SK-N-MC (cell line): ENCODE data around the gene GYS1.
A peak's percentile ranks its signal among the peaks of the same experiment; 100 is the strongest.
"Not testable (repeated sequence)": the region's sequence is repeated elsewhere in the genome, so short reads cannot be mapped to it uniquely, and the experiment has no call there.

Experiments used
- DNase-seq: peaks from one replicate; pipeline ENCODE4 v3.0.0-alpha.2; 2011; ENCODE audit warnings: low read depth, low spot score
- H3K27ac ChIP-seq: fragments of 200-600 bp; sonication (generic); 2 replicates; pipeline ENCODE4 v1.5.1; 2016; ENCODE audit warnings: mixed run types
- H3K36me3 ChIP-seq: fragments of 200-600 bp; sonication (generic); 2 replicates; pipeline ENCODE4 v1.6.1; 2017; ENCODE audit warnings: antibody characterized with exemption, low read length, mixed read lengths; ENCODE audit not compliant: insufficient read depth
- H3K4me3 ChIP-seq: fragments of 200-600 bp; sonication (generic); 2 replicates; pipeline ENCODE4 v1.5.1; 2016
- H3K9ac ChIP-seq: fragments of 200-600 bp; sonication (generic); 2 replicates; pipeline ENCODE4 v1.8.0; 2017; ENCODE audit warnings: mixed run types, mixed read lengths; ENCODE audit not compliant: insufficient read length
- H3K9me3 ChIP-seq: fragments of 200-600 bp; sonication (generic); 2 replicates; pipeline ENCODE4 v1.6.1; 2017; ENCODE audit warnings: low read depth, mild to moderate bottlenecking, antibody characterized with exemption, low read length, moderate library complexity, mixed read lengths
- EZH2 ChIP-seq: fragments of 200-600 bp; sonication (generic); IDR thresholded peaks from one replicate; pipeline ENCODE4 v1.6.1; 2017; ENCODE audit warnings: antibody characterized with exemption
- FOXP2 ChIP-seq: optimal IDR thresholded peaks from 2 replicates; pipeline ENCODE3; 2011; ENCODE audit warnings: mild to moderate bottlenecking, moderate library complexity; ENCODE audit not compliant: insufficient read depth; ENCODE audit errors: extremely low read length, control extremely low read depth
- POLR2AphosphoS5 ChIP-seq: IDR thresholded peaks from 2 replicates; pipeline ENCODE4 v1.6.1; 2012; ENCODE audit warnings: mild to moderate bottlenecking, low read depth, low read length, borderline replicate concordance

Gene GYS1

DNA sequence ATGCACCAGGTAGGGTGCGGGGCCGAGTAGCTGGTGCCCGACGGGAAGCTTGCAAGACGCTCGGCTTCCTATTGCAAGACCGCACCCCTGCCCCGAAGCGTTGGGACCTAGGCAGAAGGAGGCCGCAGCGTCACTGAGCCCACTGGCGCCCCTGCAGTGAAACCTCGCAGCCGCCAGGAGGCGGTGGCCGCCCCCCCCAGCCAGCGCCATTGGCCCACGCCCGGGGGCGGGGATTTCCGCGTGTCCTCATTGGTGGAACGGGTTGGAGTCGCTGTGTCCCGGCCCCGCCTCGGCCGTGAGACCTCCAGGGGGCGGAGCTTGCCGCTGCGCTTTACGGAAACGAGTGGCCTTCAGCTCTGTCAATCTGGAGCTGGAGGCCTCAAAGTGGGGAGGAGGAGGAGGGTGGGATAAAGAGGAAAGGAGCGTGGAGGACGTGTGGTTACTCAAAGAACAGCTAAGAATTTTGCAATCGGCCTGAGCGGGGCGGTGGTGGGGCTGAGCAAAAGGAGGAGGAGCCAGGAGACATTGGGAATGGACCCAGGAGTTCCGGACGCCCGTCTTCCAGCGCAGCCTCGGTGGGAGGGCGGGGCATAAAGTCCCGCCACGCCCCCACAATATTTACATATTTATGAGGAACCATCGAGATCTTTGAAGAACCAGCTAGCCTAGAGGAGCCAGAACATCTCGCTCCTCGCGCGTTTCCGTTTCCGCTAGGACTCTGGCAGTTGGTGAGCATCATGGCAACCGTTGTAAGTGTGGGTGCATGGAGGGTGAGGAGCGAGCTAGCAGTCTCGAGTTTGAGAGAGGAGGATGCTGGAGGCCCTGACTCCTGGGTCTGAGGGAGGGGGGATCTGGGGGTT, at the start of gene GYS1, which contains the start of gene RUVBL2:
TSS of gene GYS1 (minus strand) at position 135 of the 860 bp plus-strand sequence. CDS start 197 bp downstream, outside the sequence.
TSS of gene RUVBL2 (plus strand) at position 713 of the 860 bp plus-strand sequence. CDS start at position 738, 25 bp downstream.
- peak; percentile 95 for DNase-seq
- Histone ChIP-seq H3K9me3 (no peaks in the 10 kb centered on the region), H3K27ac (peak within 1 kb of the TSS; percentile 85), H3K4me3 (peak within 1 kb of the TSS; percentile 95), H3K36me3 (peaks cover 6% of the 10 kb centered on the region; the same call in 1 of the 2 replicates), H3K9ac (peak within 1 kb of the TSS; percentile 90)
- TF ChIP-seq FOXP2, result peak; percentile 81
- peak; percentile 97 for TF ChIP-seq POLR2AphosphoS5
- TF ChIP-seq EZH2, result no peak

DNA sequence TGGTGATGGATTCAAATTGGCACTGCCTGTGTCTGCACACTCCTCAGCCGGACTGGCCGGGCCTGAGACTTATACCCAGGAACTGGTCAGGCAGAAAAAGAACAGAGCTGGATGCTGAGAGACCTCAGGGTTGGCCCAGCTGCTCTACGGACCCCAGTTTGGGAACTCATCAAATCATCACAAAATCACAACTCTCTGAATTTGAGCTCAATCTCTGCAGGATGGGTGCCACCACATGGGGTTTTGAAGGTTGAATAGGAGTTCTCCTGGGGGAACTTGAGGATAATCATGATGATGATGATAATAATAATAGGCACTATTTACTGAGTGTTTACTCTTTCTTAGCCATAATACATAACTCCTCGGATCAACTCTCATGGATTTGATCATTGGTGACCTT, 49.6 kb upstream of the GYS1 start:
- not testable (repeated sequence) for H3K9ac ChIP-seq, H3K4me3 ChIP-seq, H3K36me3 ChIP-seq, DNase-seq, H3K27ac ChIP-seq, H3K9me3 ChIP-seq

- no peak overlapping the region for H3K4me3 ChIP-seq
- no peak for DNase-seq
These were observed 49.1 kb upstream of the GYS1 start for GRCh38 chr19:49042177-49042576.

DNA sequence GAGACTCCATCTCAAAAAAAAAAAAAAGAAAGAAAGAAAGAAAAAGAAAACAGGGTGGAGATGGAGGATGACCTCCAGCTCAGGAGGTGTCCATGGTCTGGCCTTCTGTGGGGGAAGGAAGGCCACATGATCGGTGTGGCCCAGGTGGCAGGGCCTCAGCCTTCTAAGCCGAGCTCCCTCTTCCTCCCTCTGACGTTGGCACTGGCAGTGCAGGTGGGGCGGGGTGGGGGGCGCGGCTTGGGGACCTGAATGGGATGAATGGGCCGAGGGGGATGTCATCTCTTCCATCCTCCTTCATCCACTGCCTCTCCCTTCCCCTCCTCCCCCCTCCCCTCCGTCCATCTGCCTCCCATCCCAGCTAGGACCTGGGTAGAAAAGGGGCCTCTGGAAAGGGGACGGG, 46.6 kb upstream of the GYS1 start:
- H3K27ac ChIP-seq, H3K36me3 ChIP-seq, DNase-seq, H3K4me3 ChIP-seq, H3K9me3 ChIP-seq, H3K9ac ChIP-seq: not testable (repeated sequence)

More at GRCh38 chr19:49042177-49042576, 49.1 kb upstream of the GYS1 start:
- no peaks in the 10 kb centered on the region for H3K9me3 ChIP-seq
- no peaks in the 10 kb centered on the region for H3K36me3 ChIP-seq
- no peak overlapping the region for H3K27ac ChIP-seq
- H3K9ac ChIP-seq, result no peak overlapping the region
- TF ChIP-seq POLR2AphosphoS5 (no peak), FOXP2 (no peak), EZH2 (no peak)

DNA sequence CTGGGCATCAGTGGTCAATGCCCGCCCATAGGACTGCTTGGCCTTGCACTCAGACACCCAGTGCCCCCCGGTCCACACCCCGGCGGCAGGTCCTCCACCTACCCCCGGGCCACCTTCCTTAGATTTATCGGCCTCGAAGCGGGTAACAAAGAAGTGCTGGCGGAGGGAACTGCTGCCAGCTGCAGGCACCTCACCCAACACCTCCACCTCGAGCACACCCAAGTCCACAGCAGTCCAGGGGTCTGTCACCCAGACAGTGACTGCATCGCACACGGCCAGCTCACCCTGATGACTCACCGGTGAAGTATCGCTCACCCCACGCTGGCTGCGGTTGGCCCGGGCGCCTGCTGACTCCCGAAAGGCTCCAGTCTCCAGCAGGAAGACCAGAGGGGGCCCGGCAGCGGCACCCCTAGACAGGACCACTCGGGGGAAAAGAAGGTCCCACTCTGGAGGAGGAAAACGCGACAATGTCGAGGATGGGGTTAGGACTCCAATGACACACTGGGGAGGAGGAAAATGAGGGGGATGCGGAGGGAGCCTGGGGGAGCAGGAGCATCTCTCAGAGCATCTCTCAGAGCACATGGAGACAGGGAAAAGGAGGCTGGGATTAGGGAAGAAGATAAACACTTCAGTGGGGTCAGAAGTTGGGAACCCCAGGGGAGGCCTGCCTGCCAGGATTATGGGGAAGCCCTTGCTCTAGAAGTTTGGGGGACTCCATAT, 45.6 kb upstream of the GYS1 start:
- H3K27ac ChIP-seq, H3K36me3 ChIP-seq, H3K9me3 ChIP-seq, H3K4me3 ChIP-seq, DNase-seq, H3K9ac ChIP-seq: not testable (repeated sequence)

DNA sequence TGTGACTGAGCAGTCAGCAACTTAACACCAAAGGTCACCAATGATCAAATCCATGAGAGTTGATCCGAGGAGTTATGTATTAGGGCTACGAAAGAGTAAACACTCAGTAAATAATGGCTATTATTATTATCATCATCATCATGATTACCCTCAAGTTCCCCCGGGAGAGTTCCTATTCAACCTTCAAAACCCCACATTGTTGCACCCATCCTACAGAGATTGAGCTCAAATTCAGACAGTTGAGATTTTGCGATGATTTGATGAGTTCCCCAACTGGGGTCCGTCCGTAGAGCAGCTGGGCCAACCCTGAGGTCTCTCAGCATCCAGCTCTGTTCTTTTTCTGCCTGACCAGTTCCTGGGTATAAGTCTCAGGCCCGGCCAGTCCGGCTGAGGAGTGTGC, 45.0 kb upstream of the GYS1 start:
- not testable (repeated sequence) for H3K36me3 ChIP-seq, DNase-seq, H3K4me3 ChIP-seq, H3K9me3 ChIP-seq, H3K9ac ChIP-seq, H3K27ac ChIP-seq

- H3K27ac ChIP-seq, H3K9ac ChIP-seq, DNase-seq, H3K9me3 ChIP-seq, H3K4me3 ChIP-seq, H3K36me3 ChIP-seq: not testable (repeated sequence)
These were observed 43.7 kb upstream of the GYS1 start, which contains the start of gene CGB1 for GRCh38 chr19:49036815-49037214. CGB1 (minus strand) TSS chr19:49036895; CDS start chr19:49036711, 184 bp downstream.

GRCh38 chr19:49031642-49032301, 38.7 kb upstream of the GYS1 start, which contains the start of gene CGB2:
CGB2 (plus strand) TSS chr19:49031890; CDS start chr19:49032096, 206 bp downstream.
- not testable (repeated sequence) for H3K27ac ChIP-seq, H3K4me3 ChIP-seq, DNase-seq, H3K9ac ChIP-seq, H3K36me3 ChIP-seq, H3K9me3 ChIP-seq

DNA sequence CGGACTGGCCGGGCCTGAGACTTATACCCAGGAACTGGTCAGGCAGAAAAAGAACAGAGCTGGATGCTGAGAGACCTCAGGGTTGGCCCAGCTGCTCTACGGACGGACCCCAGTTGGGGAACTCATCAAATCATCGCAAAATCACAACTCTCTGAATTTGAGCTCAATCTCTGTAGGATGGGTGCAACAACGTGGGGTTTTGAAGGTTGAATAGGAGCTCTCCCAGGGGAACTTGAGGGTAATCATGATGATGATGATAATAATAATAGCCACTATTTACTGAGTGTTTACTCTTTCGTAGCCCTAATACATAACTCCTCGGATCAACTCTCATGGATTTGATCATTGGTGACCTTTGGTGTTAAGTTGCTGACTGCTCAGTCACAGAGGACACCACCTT, 37.2 kb upstream of the GYS1 start:
- H3K9ac ChIP-seq, H3K36me3 ChIP-seq, H3K4me3 ChIP-seq, H3K9me3 ChIP-seq, DNase-seq, H3K27ac ChIP-seq: not testable (repeated sequence)

- H3K36me3 ChIP-seq, H3K27ac ChIP-seq, DNase-seq, H3K9me3 ChIP-seq, H3K4me3 ChIP-seq, H3K9ac ChIP-seq: not testable (repeated sequence)
These were observed 36.6 kb upstream of the GYS1 start for GRCh38 chr19:49029749-49030148.

DNA sequence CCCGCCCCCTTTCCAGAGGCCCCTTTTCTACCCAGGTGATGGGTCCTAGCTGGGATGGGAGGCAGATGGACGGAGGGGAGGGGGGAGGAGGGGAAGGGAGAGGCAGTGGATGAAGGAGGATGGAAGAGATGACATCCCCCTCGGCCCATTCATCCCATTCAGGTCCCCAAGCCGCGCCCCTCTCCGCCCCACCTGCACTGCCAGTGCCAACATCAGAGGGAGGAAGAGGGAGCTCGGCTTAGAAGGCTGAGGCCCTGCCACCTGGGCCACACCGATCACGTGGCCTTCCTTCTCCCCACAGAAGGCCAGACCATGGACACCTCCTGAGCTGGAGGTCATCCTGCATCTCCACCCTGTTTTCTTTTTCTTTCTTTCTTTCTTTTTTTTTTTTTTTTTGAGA, 35.6 kb upstream of the GYS1 start:
- not testable (repeated sequence) for DNase-seq, H3K27ac ChIP-seq, H3K9me3 ChIP-seq, H3K9ac ChIP-seq, H3K4me3 ChIP-seq, H3K36me3 ChIP-seq

- H3K9ac ChIP-seq, H3K9me3 ChIP-seq, H3K36me3 ChIP-seq, H3K4me3 ChIP-seq, H3K27ac ChIP-seq, DNase-seq: not testable (repeated sequence)
These were observed 32.5 kb upstream of the GYS1 start for GRCh38 chr19:49025599-49025998.

DNA sequence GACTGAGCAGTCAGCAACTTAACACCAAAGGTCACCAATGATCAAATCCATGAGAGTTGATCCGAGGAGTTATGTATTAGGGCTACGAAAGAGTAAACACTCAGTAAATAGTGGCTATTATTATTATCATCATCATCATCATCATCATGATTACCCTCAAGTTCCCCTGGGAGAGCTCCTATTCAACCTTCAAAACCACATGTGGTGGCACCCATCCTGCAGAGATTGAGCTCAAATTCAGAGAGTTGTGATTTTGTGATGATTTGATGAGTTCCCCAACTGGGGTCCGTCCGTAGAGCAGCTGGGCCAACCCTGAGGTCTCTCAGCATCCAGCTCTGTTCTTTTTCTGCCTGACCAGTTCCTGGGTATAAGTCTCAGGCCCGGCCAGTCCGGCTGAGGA, 32.0 kb upstream of the GYS1 start:
- not testable (repeated sequence) for H3K36me3 ChIP-seq, H3K27ac ChIP-seq, H3K9me3 ChIP-seq, DNase-seq, H3K4me3 ChIP-seq, H3K9ac ChIP-seq
